PC-9 (cell line): ENCODE results near the gene PIK3CA. TPM values are rescaled to one million over a fixed set of nuclear protein-coding genes. Genes with fewer than 3 reads are reported as not detected.

Experiments
- BruUV-seq: library from RNA; stranded (reverse); fragments of 400-500 nt; replicated peaks from 2 replicates; lab custom pipeline; 2021; lab: Mats Ljungman, UMichigan
- CTCF ChIA-PET: fragments of 300-600 bp; sonication (Branson Sonifier 250); formaldehyde crosslinking; loops from one replicate; lab custom pipeline; 2022; ENCODE audit warnings: antibody characterized with exemption; lab: Charles Lee
- POLR2A ChIA-PET: fragments of 300-600 bp; sonication (Branson Sonifier 250); formaldehyde crosslinking; loops from one replicate; lab custom pipeline; 2022; ENCODE audit warnings: antibody characterized with exemption; ENCODE audit not compliant: unreplicated experiment; lab: Charles Lee
- DNase-seq, 2 experiments: peaks; one replicate each; pipeline versions ENCODE4 v3.0.0 to v3.0.0-alpha.2; 2015 to 2022; ENCODE audit warnings: mixed read lengths in 1 of 2
- H2AFZ ChIP-seq: fragments of 200-600 bp; sonication (generic); 2 replicates; pipeline ENCODE4 v1.8.1; 2017; ENCODE audit warnings: antibody characterized with exemption
- H3F3A ChIP-seq: fragments of 200-600 bp; sonication (generic); 2 replicates; pipeline ENCODE4 v1.8.1; 2017; ENCODE audit warnings: antibody characterized with exemption, mild to moderate bottlenecking, low read depth; ENCODE audit not compliant: insufficient read depth
- H3K27ac ChIP-seq: fragments of 200-600 bp; sonication (generic); 2 replicates; pipeline ENCODE4 v1.6.1; 2016; ENCODE audit warnings: mixed run types
- H3K27me3 ChIP-seq: fragments of 200-600 bp; sonication (generic); 2 replicates; pipeline ENCODE4 v1.6.1; 2016; ENCODE audit warnings: low read depth, mixed run types; ENCODE audit not compliant: insufficient read depth
- H3K36me3 ChIP-seq: fragments of 200-600 bp; sonication (generic); 2 replicates; pipeline ENCODE4 v1.6.1; 2016; ENCODE audit warnings: low read depth, mixed run types
- H3K4me1 ChIP-seq: fragments of 200-600 bp; sonication (generic); replicated peaks from 2 replicates; pipeline ENCODE4 v1.6.1; 2016; ENCODE audit warnings: mixed run types; ENCODE audit not compliant: insufficient read depth
- H3K4me2 ChIP-seq: fragments of 200-600 bp; sonication (generic); 2 replicates; pipeline ENCODE4 v1.6.1; 2017; ENCODE audit warnings: mixed run types
- H3K4me3 ChIP-seq: fragments of 200-600 bp; sonication (generic); 2 replicates; pipeline ENCODE4 v1.6.1; 2016; ENCODE audit warnings: mixed run types
- H3K79me2 ChIP-seq: fragments of 200-600 bp; sonication (generic); 2 replicates; pipeline ENCODE4 v1.6.1; 2017; ENCODE audit warnings: low read depth, mixed run types
- H3K9me2 ChIP-seq: fragments of 200-600 bp; sonication (generic); 2 replicates; pipeline ENCODE4 v1.8.1; 2017; ENCODE audit warnings: mild to moderate bottlenecking; ENCODE audit not compliant: insufficient read depth
- H3K9me3 ChIP-seq: fragments of 200-600 bp; sonication (generic); 2 replicates; pipeline ENCODE4 v1.8.1; 2016; ENCODE audit warnings: low read depth; ENCODE audit not compliant: insufficient read depth
- H4K20me1 ChIP-seq: fragments of 200-600 bp; sonication (generic); 2 replicates; pipeline ENCODE4 v1.8.1; 2017; ENCODE audit not compliant: insufficient read depth
- CTCF ChIP-seq: fragments of 200-600 bp; sonication (generic); conservative IDR thresholded peaks from 2 replicates; pipeline ENCODE4 v1.6.1; 2017; ENCODE audit warnings: mixed run types, antibody characterized with exemption, mild to moderate bottlenecking, moderate library complexity
- EZH2 ChIP-seq: fragments of 200-600 bp; sonication (generic); IDR thresholded peaks from 2 replicates; pipeline ENCODE4 v1.8.0; 2017; ENCODE audit warnings: antibody characterized with exemption, low read depth
- intact Hi-C: fragments of 100-400 bp; cut with micrococcal nuclease; formaldehyde crosslinking; loops from one replicate; pipeline ENCODE4 v1.10.0; 2022; ENCODE audit not compliant: unreplicated experiment
- total RNA-seq: library from RNA; stranded (reverse); gene quantifications from 2 replicates; pipeline ENCODE4 v1.2.3, GENCODE V29; 2021

Gene PIK3CA
- total RNA-seq, 1 experiment from 2014 or later: 39.9 TPM

- Histone ChIP-seq H4K20me1 (no peaks in the 10 kb centered on the region), H3K9me3 (no peaks in the 10 kb centered on the region), H3K4me1 (no peaks in the 10 kb centered on the region), H3K4me2 (no peak overlapping the region), H3K9me2 (no peaks in the 10 kb centered on the region), H3K4me3 (no peak overlapping the region), H3K36me3 (no peaks in the 10 kb centered on the region), H3K27me3 (no peaks in the 10 kb centered on the region), H2AFZ (no peak overlapping the region), H3K79me2 (no peaks in the 10 kb centered on the region), H3K27ac (no peak overlapping the region), H3F3A (no peaks in the 10 kb centered on the region)
- CTCF ChIA-PET: no interaction called here
- TF ChIP-seq CTCF (no peak), EZH2 (no peak)
- DNase-seq: no peak
- POLR2A ChIA-PET: no interaction called here
- intact Hi-C loops: no loop called here
- BruUV-seq: no TSS peak
Observed at GRCh38 chr3:179286331-179286730, 138.2 kb downstream of the PIK3CA start.

GRCh38 chr3:179288845-179289244, 140.7 kb downstream of the PIK3CA start:
- Histone ChIP-seq H3K4me2 (no peak overlapping the region), H3K27ac (no peak overlapping the region), H3K36me3 (no peaks in the 10 kb centered on the region), H3K79me2 (no peaks in the 10 kb centered on the region), H3K9me2 (no peaks in the 10 kb centered on the region), H3K27me3 (no peaks in the 10 kb centered on the region), H3F3A (no peaks in the 10 kb centered on the region), H2AFZ (no peak overlapping the region), H3K9me3 (no peaks in the 10 kb centered on the region), H3K4me1 (no peaks in the 10 kb centered on the region), H4K20me1 (no peaks in the 10 kb centered on the region), H3K4me3 (no peak overlapping the region)
- intact Hi-C loops: no loop called here
- DNase-seq: no peak
- TF ChIP-seq EZH2 (no peak), CTCF (no peak)
- ChIA-PET POLR2A (interaction anchor here (0.5 kb wide), 1 partner anchor 28 kb away, joined by 3 read pairs; no protein-coding TSS in a partner anchor), CTCF (no interaction called here)
- no TSS peak for BruUV-seq

GRCh38 chr3:179289295-179289694, 141.1 kb downstream of the PIK3CA start:
- intact Hi-C loops: no loop called here
- Histone ChIP-seq H3K79me2 (no peaks in the 10 kb centered on the region), H3F3A (no peaks in the 10 kb centered on the region), H3K9me2 (no peaks in the 10 kb centered on the region), H3K27me3 (no peaks in the 10 kb centered on the region), H3K4me1 (no peaks in the 10 kb centered on the region), H3K27ac (no peak overlapping the region), H2AFZ (no peak overlapping the region), H3K4me3 (no peak overlapping the region), H3K36me3 (no peaks in the 10 kb centered on the region), H4K20me1 (no peaks in the 10 kb centered on the region), H3K9me3 (no peaks in the 10 kb centered on the region), H3K4me2 (no peak overlapping the region)
- BruUV-seq: no TSS peak
- ChIA-PET POLR2A (no interaction called here), CTCF (no interaction called here)
- TF ChIP-seq EZH2 (no peak), CTCF (no peak)
- no peak for DNase-seq

Other genes starting within 250 kb of the PIK3CA start
- 5.9 and 7.2 TPM in 2 replicates for gene ZMAT3, start 76.5 kb upstream of the PIK3CA start, total RNA-seq
- 7.4 and 8.9 TPM in 2 replicates for gene KCNMB3, start 102.8 kb downstream of the PIK3CA start, total RNA-seq
- 39.3 and 40.3 TPM in 2 replicates for gene ZNF639, start 174.7 kb downstream of the PIK3CA start, total RNA-seq
- 69.1 and 69.6 TPM in 2 replicates for gene MFN1, start 199.4 kb downstream of the PIK3CA start, total RNA-seq